HT-29 (cell line): ENCODE data around the gene PPP3CB. TPM values are rescaled to one million over a fixed set of nuclear protein-coding genes. Genes with fewer than 3 reads are reported as not detected.
"Not testable (repeated sequence)": the region's sequence is repeated elsewhere in the genome, so short reads cannot be mapped to it uniquely, and the experiment has no call there.

ENCODE experiments used
- DNase-seq: peaks from one replicate; pipeline ENCODE4 v3.0.0-alpha.2; 2015; ENCODE audit warnings: low spot score
- small RNA-seq: library from RNA; depleted of rRNA; stranded (forward); fragments of <200 nt; gene quantifications from one replicate; pipeline ENCODE3, GENCODE V24; 2014
- total RNA-seq: library from RNA; depleted of rRNA; stranded (reverse); fragments of >200 nt; shearing (Covaris generic); gene quantifications from 2 replicates; pipeline ENCODE4 v1.2.3, GENCODE V29; 2014; rRNA removed

Gene PPP3CB
- total RNA-seq, 1 experiment from 2014 or later: 4.9 TPM

DNA sequence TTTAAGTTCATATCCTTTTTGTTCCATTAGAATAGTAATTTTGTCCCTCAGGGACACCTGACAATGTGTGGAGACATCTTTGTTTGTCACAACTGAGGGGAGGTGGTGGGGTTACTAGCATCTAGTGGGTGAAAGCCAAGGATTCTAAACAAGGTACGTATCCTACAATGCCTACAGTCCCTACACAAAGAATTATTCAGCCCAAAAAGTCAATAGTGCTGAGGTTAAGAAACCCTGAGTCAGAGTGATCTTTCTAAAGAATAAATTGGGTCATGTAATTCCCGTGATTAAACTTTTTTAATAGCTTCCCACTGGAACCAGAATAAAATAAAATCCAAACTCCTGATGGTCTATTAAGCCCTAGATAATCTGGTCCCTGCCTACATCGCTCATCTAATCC, 79.3 kb downstream of the PPP3CB start:
- DNase-seq: no peak

DNA sequence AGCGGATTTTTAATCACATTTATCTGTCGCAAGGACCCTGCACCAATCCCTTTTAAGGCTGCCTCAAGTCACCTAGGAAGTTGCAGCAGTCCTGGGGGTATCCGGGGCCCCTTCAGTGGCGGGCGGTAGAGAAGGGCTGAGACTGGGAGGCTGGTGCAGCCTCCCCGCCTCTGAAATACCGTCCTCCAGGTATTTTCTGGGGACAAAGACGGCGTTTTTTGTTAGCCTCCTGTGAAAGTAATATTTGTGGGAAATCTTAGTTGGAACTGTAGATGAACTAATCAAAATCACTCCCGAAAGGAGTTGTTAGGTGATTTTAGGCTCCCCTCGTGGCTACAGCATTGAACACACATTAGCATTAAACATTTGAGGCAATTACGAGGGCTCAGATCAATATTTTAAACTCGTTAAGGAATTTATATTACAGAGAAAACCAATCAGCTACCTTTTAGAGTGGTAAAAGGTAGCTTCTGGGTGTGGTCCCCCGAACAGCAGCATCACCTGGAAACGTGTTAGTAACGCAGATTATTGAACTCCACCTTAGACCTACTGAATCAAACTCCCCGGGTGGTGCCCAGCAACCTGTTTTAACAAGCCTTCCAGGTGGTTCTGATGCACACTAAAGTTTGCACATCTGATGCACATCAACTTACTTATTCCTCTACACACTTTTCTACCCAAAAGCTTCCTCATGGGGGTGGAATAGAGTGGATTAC, 81.4 kb downstream of the PPP3CB start:
- peak; percentile 39 for DNase-seq

DNA sequence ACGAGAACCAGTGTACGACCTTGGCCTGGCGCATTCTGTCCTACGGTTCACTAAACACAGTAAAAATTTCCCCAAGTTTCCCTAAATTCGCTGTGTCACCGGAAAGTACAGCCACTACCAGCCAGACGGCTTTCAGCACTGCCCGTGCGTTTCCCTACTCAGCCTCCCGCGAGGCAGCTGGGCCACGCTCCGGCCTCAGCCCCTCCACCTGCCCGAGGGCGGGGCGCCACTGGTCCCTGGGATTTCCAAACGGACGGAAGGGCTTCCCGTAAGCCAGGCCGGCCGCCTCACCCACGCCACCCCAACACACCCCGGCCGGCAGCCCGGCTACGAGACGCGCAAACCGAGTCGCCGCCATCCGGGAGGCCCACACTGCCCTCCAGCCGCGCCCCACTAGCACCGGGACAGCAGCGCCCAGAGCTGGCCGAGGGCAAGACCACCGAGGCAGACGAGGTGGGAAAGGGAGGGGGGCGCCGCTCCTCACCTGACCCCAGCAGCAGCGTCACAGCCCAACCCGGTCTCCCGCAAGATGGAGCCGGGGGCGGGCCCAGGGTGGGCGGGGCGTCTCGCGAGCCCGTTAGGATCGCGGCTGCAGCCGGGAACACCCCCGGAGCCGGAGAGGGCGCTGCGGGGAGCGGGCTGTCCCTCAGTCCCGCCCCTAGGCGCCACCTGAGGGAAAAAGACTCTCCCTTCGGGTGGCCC, 82.1 kb downstream of the PPP3CB start, which contains the start of gene ANXA7:
Gene ANXA7, minus strand, starts transcription at position 531 of the 702 bp plus-strand sequence. CDS start 13,202 bp downstream, outside the sequence.
- peak; percentile 91 for DNase-seq

DNA sequence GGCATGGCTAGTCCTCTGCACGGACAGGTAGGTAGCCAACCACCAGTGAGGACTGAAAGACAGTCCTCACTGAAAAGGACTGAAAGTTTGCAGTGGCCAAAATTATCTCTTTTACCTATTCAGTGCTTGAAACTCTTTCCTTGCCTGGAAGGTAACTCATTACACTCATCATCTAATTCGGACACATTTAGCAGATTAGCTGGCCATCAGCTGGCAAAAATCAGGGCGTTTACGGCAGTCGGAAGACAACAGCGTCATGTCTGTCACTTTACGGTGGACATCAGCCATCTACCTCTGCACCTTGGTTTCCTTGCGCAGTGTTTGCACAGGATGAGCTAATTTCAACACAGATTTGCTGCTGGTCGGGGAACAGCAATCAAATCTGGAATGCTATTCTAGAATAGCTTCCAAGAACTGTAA, 82.7 kb downstream of the PPP3CB start:
- DNase-seq: peak; percentile 76

DNA sequence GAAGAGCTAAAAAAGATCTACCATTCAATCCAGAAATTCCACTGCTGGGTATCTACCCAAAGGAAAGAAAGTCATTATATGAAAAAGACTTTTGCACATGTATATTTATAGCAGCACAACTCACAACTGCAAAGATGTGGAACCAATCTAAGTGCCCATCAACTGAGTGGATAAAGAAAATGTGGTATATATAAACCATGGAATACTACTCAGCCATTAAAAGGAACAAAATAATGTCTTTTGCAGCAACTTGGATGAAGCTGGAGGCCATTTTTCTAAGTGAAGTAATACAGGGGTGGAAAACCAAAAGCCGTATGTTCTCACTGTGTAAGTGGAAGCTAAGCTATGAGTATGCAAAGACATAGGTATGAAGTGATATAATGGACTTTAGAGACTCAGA, 84.9 kb downstream of the PPP3CB start:
- no peak for DNase-seq

DNA sequence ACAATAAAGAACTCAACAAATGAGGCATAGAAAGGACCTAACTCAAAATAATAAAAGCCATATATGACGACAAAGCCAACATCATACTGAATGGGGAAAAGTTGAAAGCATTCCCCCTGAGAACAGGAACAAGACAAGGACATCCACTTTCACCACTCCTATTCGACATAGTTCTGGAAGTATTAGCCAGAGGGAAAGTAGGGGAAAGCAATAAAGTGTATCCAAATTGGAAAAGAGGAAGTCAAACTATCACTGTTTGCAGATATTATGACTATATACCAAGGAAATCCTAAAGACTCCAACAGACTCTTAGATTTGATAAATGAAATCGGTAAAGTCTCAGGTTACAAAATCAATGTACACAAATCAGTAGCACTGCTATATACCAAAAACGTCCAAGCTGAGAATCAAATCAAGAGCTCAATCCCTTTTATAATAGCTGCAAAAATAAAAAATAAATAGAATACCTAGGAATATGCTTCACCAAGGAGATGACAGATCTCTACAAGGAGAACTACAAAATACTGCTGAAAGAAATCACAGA, 86.8 kb downstream of the PPP3CB start:
- DNase-seq: no peak

DNA sequence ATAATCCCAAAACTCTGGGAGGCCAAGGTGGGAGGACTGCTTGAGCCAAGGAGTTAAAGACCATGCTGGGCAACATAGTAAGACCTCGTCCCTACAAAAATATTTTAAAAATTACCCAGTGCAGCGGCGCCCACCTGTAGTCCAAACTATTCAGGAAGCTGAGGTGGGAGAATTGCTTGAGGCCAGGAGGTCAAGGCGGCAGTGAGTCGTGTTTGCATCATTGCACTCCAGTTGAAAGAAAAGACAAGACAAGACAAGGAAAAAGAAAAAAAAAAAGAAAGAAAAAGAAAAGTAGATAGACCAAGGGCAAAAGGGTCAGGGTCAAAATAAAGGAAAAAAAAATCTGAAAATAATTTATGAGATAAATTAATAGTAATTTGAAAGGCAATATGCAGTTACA, 87.8 kb downstream of the PPP3CB start:
- DNase-seq: no peak

DNA sequence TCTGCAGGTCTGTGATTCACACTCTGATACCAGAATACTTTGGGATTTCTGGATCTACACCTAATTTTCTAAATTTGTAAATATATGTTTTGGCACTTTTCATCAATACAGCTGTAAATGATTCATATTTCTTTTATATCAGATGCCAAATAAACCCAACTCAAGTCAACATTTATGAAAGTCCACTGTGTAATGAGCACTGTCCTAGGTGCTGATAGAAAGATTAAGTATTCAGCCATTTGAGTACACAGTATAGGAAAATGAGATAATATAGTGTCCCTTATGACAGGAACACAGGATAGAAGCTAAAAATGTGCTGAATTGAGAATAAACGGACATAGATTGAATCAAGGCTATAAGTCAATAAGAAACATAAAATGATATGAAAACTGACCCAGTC, 88.3 kb downstream of the PPP3CB start:
- no peak for DNase-seq

DNA sequence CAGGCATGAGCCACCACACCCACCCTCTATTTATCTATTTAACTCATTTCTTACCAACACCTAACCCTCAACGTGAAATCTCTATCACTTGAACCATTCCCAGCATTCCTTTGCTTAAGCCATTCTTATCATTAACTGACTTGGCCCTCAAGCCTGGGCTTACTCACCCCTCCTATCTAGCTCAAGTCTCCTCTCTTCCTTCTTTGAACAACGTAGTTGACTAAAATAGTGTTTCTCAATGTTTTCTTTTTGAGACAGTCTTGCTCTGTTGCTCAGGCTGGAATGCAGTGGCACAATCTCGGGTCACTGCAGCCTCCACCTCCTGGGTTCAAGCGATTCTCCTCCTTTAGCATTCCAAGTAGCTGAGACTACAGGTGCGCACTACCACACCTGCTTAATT, 89.0 kb downstream of the PPP3CB start:
- no peak for DNase-seq

DNA sequence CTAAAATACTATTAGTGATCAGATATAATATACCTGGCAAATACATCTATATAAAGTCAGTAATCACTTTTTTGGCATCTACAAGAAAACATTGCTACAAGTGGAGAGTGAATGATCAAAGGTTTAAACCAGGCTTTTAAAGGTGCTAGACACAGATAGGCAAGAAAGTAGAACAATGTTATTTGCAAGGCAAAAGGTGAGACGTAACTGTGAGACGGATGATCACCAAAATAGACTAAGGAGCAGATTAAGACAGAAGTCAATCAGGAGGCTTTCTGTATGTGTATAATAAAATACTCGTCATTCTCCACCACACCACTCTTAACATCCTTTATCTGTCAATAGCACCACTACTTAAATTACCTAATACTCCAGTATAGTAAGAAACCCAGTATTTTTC, 90.3 kb downstream of the PPP3CB start:
- no peak for DNase-seq

DNA sequence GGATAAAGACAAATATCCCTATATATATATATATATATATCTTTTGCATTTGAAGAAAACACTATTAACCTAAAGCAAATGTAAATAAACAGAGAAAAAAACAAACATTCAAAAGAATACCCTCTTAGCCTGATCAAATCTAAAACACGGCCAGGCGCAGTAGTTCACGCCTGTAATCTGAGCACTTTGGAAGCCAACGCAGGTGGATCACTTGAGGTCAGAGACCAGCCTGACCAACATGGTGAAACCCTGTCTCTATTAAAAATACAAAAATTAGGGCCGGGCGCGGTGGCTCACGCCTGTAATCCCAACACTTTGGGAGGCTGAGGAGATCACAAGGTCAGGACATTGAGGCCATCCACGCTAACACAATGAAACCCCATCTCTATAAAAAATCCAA, 91.1 kb downstream of the PPP3CB start:
- no peak for DNase-seq

DNA sequence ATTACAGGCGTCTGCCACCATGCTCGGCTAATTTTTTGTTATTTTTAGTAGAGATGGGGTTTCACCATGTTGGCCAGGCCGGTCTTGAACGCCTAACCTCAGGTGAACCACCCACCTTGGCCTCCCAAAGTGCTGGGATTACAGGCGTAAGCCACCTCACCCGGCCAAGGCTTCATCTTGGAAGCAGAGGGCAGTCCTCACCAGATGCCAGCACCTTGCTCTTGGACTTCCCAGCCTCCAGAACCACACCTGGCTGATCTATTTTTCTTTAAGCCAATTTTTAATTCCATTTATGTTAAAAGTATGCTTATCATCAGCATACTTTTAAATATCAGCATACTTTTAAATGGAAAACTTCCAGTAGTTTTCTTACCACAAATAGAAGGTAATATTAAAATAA, 94.2 kb downstream of the PPP3CB start:
- no peak for DNase-seq

DNA sequence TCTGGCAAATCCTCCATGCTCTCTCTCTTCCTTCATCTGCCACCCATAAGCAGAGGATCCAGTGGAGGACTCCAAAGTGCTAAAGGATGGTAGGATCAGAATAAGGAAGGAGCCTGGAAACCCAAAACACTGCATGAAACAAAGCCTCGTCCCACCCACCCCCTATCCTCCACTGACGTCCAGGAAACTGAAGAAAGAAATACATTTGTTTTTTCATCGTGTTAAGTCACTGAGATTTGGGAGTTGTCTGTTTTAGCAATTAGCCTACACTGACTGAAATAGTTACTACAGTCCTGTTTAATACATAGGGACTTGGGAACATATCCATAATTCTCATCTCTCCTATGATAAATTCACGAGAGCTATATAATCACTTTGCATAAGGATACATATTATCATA, 96.8 kb downstream of the PPP3CB start:
- no peak for DNase-seq

DNA sequence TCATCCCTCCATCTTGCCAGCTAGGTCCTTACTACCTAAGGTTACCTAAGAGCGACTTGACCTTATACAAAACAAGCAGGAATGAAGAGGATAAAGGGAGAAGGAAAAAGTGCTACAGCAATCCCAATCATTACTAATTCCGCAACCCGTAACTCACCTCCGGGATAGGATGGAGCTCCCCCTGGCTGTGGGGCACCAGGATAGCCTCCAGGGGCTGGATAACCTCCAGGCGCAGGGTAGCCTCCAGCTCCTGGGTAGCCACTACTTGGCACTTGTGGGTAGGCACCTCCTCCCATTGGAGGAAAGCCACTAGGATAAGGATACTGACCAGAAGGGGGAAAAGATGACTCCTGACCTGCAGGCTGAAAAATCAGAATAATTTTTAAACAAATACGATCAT, 97.8 kb downstream of the PPP3CB start:
- no peak for DNase-seq

DNA sequence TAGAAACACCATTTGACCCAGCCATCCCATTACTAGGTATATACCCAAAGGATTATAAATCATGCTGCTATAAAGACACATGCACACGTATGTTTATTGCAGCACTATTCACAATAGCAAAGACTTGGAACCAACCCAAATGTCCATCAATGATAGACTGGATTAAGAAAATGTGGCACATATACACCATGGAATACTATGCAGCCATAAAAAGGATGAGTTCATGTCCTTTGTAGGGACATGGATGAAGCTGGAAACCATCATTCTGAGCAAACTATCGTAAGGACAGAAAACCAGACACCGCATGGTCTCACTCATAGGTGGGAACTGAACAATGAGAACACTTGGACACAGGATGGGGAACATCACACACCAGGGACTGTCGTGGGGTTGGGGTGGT, 101.5 kb downstream of the PPP3CB start:
- not testable (repeated sequence) for DNase-seq

DNA sequence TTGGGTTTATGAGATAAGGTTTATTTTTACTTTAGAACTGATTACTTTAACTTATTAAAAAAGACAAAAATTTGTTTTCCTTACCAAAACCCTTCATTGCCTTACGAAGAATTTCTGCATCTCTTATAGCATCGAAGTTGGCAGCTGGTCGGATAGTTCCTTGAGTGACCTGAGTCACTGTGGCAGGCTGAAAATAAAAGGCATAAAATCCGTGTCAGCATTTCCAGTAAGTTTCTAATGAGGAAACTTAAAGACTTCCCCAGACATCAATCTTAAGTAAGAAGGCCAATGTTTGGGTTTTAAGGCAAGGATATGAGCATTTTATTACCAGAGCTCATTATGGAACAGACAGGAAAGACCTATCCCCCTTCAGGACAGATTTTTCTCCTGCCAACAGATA, 107.6 kb downstream of the PPP3CB start:
- DNase-seq: no peak

DNA sequence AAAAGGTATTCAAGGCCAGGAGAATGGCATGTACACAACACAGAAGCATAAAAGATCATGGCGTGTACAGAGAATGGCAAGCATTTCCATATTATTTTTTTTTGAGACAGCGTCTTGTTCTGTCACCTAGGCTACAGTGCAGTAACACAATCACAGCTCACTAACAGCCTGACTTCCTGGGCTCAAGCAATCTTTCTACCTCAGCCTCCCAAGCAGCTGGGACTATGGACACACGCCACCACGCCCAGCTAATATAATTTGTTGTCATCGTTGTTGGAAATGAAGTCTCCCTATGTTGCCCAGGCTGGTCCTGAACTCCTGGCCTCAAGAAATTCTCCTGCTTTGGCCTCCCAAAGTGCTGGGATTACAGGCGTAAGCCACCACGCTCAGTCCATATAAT, 109.2 kb downstream of the PPP3CB start:
- DNase-seq: no peak

Small RNA genes lying within 50 kb of the gene (small RNA-seq; reads per million reads assigned to genes)
- not detected for gene RNU6-883P

Other genes with a start within 250 kb of the PPP3CB start
- gene DNAJC9, start 248.8 kb downstream of the PPP3CB start, total RNA-seq: 57.2 and 57.3 TPM in 2 replicates
- gene MRPS16, start 243.4 kb downstream of the PPP3CB start, total RNA-seq: 78.0 TPM in 2 replicates
- gene CFAP70, start 137.2 kb downstream of the PPP3CB start, total RNA-seq: 0.03 TPM in 1 of 2 replicates, not detected in the other
- 57.9 and 60.0 TPM in 2 replicates for gene ANXA7, start 82.0 kb downstream of the PPP3CB start, total RNA-seq
- 0.64 and 1.1 TPM in 2 replicates for gene MSS51, start 62.5 kb downstream of the PPP3CB start, total RNA-seq
- gene USP54, start 95.3 kb upstream of the PPP3CB start, total RNA-seq: 43.7 and 44.6 TPM in 2 replicates
- not detected in 2 replicates for gene MYOZ1, start 145.4 kb upstream of the PPP3CB start, total RNA-seq
- gene SYNPO2L, start 160.0 kb upstream of the PPP3CB start, total RNA-seq: not detected in 2 replicates
- 1.1 and 2.8 TPM in 2 replicates for gene AGAP5, start 202.1 kb upstream of the PPP3CB start, total RNA-seq
- gene SEC24C, start 248.3 kb upstream of the PPP3CB start, total RNA-seq: 63.2 and 76.5 TPM in 2 replicates